HepG2 (cell line): ENCODE data around the gene KCNC2.

Experiments used
- EZH2 ChIP-seq: conservative IDR thresholded peaks from 2 replicates; pipeline ENCODE4 v1.6.1; 2012; ENCODE audit warnings: mild to moderate bottlenecking, low read depth, low read length, moderate library complexity
- JUND ChIP-seq: sonication (generic); formaldehyde crosslinking; IDR thresholded peaks from 2 replicates; pipeline ENCODE4 v1.8.0; 2022; ENCODE audit warnings: mild to moderate bottlenecking, missing genetic modification reagents
- ZNF362 ChIP-seq: sonication (generic); formaldehyde crosslinking; IDR thresholded peaks from 2 replicates; pipeline ENCODE4 v1.4.0; 2020; ENCODE audit warnings: missing genetic modification reagents, mild to moderate bottlenecking, borderline replicate concordance

- TF ChIP-seq ZNF362 (CRISPR knock-in tag) (no peak), JUND (CRISPR knock-in tag) (no peak), EZH2 (no peak)
Observed at GRCh38 chr12:75154388-75154787, 55.3 kb downstream of the KCNC2 start.
